Measurements from ENCODE around the gene TMEM182. TPM values are rescaled to one million over a fixed set of nuclear protein-coding genes. Genes with fewer than 3 reads are reported as not detected.
A peak's percentile ranks its signal among the peaks of the same experiment; 100 is the strongest.

TMEM182 gene
- polyA plus RNA-seq, 1 donor (not counting 4 experiments of a cell fraction or from before 2014, with no cell fraction given), result 3.5 TPM

GRCh38 chr2:102735416-102736109 lies 26.3 kb upstream of the TMEM182 start:
- Histone ChIP-seq H3K4me1 (ENCODE audit: control insufficient read depth, extremely low read depth, insufficient read depth, low read length) (peaks cover 14% of the 10 kb centered on the region), H3K4me2 (ENCODE audit: control insufficient read depth, extremely low read depth, insufficient read depth, low read depth, low read length) (peak overlapping the region; percentile 83), H3K9me3 (ENCODE audit: control insufficient read depth, low read depth, low read length) (no peaks in the 10 kb centered on the region), H3K79me2 (ENCODE audit: control insufficient read depth, insufficient read depth, low read length) (peaks cover 7% of the 10 kb centered on the region), H2AFZ (ENCODE audit: control insufficient read depth, low read length) (no peak overlapping the region), H3K9me1 (ENCODE audit: control insufficient read depth, extremely low read depth, insufficient read depth, low read length) (no peaks in the 10 kb centered on the region), H3K9ac (ENCODE audit: control insufficient read depth, extremely low read depth, insufficient read depth, low read length) (peak overlapping the region; percentile 78), H3K36me3 (ENCODE audit: control insufficient read depth in 2 of 2, extremely low read depth in 1 of 2, insufficient read depth in 2 of 2, low read length in 2 of 2) (peaks cover 4% of the 10 kb centered on the region in 2 experiments), H4K20me1 (ENCODE audit: control insufficient read depth, extremely low read depth, insufficient read depth, low read length) (no peaks in the 10 kb centered on the region), H3K27ac (ENCODE audit: control insufficient read depth, insufficient read depth, low read length) (no peak overlapping the region), H3K27me3 (ENCODE audit: control insufficient read depth, extremely low read depth, insufficient read depth, low read length) (no peaks in the 10 kb centered on the region), H3K4me3 (ENCODE audit: control insufficient read depth in 2 of 3, extremely low read depth in 1 of 3, insufficient read depth in 2 of 3, low read depth in 1 of 3, low read length in 3 of 3) (peak overlapping the region; percentile 81 to 96 (median 92))
- dilution Hi-C loops (cut with MboI; ENCODE audit: extremely low pct_ligation_motif_present, low sequenced_read_pairs), result no loop called here
- TF ChIP-seq EZH2 (IDR thresholded peaks at IDR 0.05; ENCODE audit: low read length) (no peak), CTCF (optimal IDR thresholded peaks at IDR 0.05 in 1 of 3, IDR thresholded peaks at IDR 0.05 in 1 of 3, conservative IDR thresholded peaks at IDR 0.05 in 1 of 3; ENCODE audit: extremely low read depth in 1 of 3, insufficient read depth in 2 of 3, low read length in 3 of 3) (no peak)
- DNase-seq (ENCODE audit: low read depth, low spot score) (no peak), FAIRE-seq (no peak)

- H2AFZ ChIP-seq (ENCODE audit: control insufficient read depth, low read length), result peak overlapping the region; percentile 100
- H3K4me1 ChIP-seq (ENCODE audit: control insufficient read depth, extremely low read depth, insufficient read depth, low read length), result peaks cover 14% of the 10 kb centered on the region
- no peaks in the 10 kb centered on the region for H4K20me1 ChIP-seq (ENCODE audit: control insufficient read depth, extremely low read depth, insufficient read depth, low read length)
- no peaks in the 10 kb centered on the region for H3K9me3 ChIP-seq (ENCODE audit: control insufficient read depth, low read depth, low read length)
- dilution Hi-C loops (cut with MboI; ENCODE audit: extremely low pct_ligation_motif_present, low sequenced_read_pairs), result no loop called here
- DNase-seq (ENCODE audit: low read depth, low spot score), result no peak
- peaks cover 7% of the 10 kb centered on the region for H3K79me2 ChIP-seq (ENCODE audit: control insufficient read depth, insufficient read depth, low read length)
- peaks cover 4% of the 10 kb centered on the region in 2 experiments for H3K36me3 ChIP-seq (ENCODE audit: control insufficient read depth in 2 of 2, extremely low read depth in 1 of 2, insufficient read depth in 2 of 2, low read length in 2 of 2)
- TF ChIP-seq CTCF (optimal IDR thresholded peaks at IDR 0.05 in 1 of 3, IDR thresholded peaks at IDR 0.05 in 1 of 3, conservative IDR thresholded peaks at IDR 0.05 in 1 of 3; ENCODE audit: extremely low read depth in 1 of 3, insufficient read depth in 2 of 3, low read length in 3 of 3) (no peak), EZH2 (IDR thresholded peaks at IDR 0.05; ENCODE audit: low read length) (no peak)
- peak overlapping the region; percentile 62 for H3K27ac ChIP-seq (ENCODE audit: control insufficient read depth, insufficient read depth, low read length)
- peak overlapping the region; percentile 81 to 96 (median 92) for H3K4me3 ChIP-seq (ENCODE audit: control insufficient read depth in 2 of 3, extremely low read depth in 1 of 3, insufficient read depth in 2 of 3, low read depth in 1 of 3, low read length in 3 of 3)
- FAIRE-seq, result no peak
- peak overlapping the region; percentile 78 for H3K9ac ChIP-seq (ENCODE audit: control insufficient read depth, extremely low read depth, insufficient read depth, low read length)
- no peaks in the 10 kb centered on the region for H3K27me3 ChIP-seq (ENCODE audit: control insufficient read depth, extremely low read depth, insufficient read depth, low read length)
- H3K9me1 ChIP-seq (ENCODE audit: control insufficient read depth, extremely low read depth, insufficient read depth, low read length), result no peaks in the 10 kb centered on the region
- peak overlapping the region; percentile 83 for H3K4me2 ChIP-seq (ENCODE audit: control insufficient read depth, extremely low read depth, insufficient read depth, low read depth, low read length)
Measured at GRCh38 chr2:102736110-102736409, 25.8 kb upstream of the TMEM182 start.

Measured in keratinocyte (primary cell).